SK-N-SH (cell line): Measurements from ENCODE around the gene LPCAT1.
"Not testable (repeated sequence)": the region's sequence is repeated elsewhere in the genome, so short reads cannot be mapped to it uniquely, and the experiment has no call there.

Experiments
- CHD2 ChIP-seq: fragments of 150-350 bp; IDR thresholded peaks from 2 replicates; pipeline ENCODE4 v1.6.1; 2018; ENCODE audit warnings: low read length; ENCODE audit not compliant: partially characterized antibody
- EP300 ChIP-seq, 2 experiments: IDR thresholded peaks; 2 replicates each; pipeline versions ENCODE4 v1.4.0 to v1.6.1; 2012; ENCODE audit warnings: borderline replicate concordance in 1 of 2, low read depth in 1 of 2, low read length in 1 of 2
- NRF1 ChIP-seq: IDR thresholded peaks from 2 replicates; pipeline ENCODE4 v1.6.1; 2012; ENCODE audit warnings: low read depth, mild to moderate bottlenecking, low read length
- RAD21 ChIP-seq: IDR thresholded peaks from 2 replicates; pipeline ENCODE4 v1.6.1; 2012; ENCODE audit warnings: mild to moderate bottlenecking, low read length
- RFX5 ChIP-seq: IDR thresholded peaks from 2 replicates; pipeline ENCODE4 v1.6.1; 2012; ENCODE audit warnings: mild to moderate bottlenecking, improper control_type of control experiment, low read length
- RXRA ChIP-seq: IDR thresholded peaks from 2 replicates; pipeline ENCODE4 v1.4.0; 2012; ENCODE audit warnings: low read depth, mild to moderate bottlenecking, borderline replicate concordance
- TAF1 ChIP-seq: IDR thresholded peaks from 2 replicates; pipeline ENCODE4 v1.6.1; 2012; ENCODE audit warnings: low read depth, mild to moderate bottlenecking, low read length, moderate library complexity, borderline replicate concordance
- YY1 ChIP-seq: IDR thresholded peaks from 2 replicates; pipeline ENCODE4 v1.4.0; 2012; ENCODE audit warnings: low read depth, mild to moderate bottlenecking
- TF ChIP-seq, protein P1 (sequence below): fragments of 200-600 bp; sonication (generic); IDR thresholded peaks from 2 replicates; pipeline ENCODE4 v1.6.1; 2017; ENCODE audit warnings: antibody characterized with exemption, mild to moderate bottlenecking, moderate library complexity
- TF ChIP-seq, protein P2 (sequence below): IDR thresholded peaks from 2 replicates; pipeline ENCODE4 v1.4.0; 2012; ENCODE audit warnings: low read depth
- TF ChIP-seq, protein P3 (sequence below): IDR thresholded peaks from 2 replicates; pipeline ENCODE4 v1.6.1; 2012; ENCODE audit warnings: mild to moderate bottlenecking, low read depth, low read length, moderate library complexity

DNA sequence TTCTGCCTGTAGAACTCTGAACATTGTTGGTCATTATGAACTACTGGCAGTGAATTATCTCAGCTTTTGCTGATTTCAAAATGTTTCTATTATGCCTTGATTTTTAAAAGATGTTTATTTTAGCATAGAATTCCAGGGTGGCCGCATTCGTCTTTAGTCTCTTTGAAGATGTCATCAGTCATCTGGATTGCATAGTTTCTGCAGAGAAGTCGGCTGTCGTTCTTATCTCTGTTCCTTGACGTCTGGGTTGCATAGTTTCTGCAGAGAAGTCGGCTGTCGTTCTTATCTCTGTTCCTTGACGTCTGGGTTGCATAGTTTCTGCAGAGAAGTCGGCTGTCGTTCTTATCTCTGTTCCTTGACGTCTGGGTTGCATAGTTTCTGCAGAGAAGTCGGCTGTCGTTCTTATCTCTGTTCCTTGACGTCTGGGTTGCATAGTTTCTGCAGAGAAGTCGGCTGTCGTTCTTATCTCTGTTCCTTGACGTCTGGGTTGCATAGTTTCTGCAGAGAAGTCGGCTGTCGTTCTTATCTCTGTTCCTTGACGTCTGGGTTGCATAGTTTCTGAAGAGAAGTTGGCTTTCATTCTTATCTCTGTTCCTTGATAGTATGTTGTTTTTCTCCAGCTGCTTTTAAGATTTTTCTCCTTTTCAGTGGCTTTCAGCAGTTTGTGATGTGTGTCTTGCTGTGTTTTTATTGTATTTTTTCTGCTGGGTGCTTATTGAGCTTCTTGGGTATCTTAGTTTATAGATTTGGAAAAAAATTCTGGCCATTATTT is 67.5 kb downstream of the LPCAT1 start:
- TF ChIP-seq, protein P1, sequence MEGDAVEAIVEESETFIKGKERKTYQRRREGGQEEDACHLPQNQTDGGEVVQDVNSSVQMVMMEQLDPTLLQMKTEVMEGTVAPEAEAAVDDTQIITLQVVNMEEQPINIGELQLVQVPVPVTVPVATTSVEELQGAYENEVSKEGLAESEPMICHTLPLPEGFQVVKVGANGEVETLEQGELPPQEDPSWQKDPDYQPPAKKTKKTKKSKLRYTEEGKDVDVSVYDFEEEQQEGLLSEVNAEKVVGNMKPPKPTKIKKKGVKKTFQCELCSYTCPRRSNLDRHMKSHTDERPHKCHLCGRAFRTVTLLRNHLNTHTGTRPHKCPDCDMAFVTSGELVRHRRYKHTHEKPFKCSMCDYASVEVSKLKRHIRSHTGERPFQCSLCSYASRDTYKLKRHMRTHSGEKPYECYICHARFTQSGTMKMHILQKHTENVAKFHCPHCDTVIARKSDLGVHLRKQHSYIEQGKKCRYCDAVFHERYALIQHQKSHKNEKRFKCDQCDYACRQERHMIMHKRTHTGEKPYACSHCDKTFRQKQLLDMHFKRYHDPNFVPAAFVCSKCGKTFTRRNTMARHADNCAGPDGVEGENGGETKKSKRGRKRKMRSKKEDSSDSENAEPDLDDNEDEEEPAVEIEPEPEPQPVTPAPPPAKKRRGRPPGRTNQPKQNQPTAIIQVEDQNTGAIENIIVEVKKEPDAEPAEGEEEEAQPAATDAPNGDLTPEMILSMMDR, result not testable (repeated sequence)
- TF ChIP-seq TAF1; RXRA; YY1; RFX5; NRF1; CHD2; EP300 (IDR thresholded peaks at IDR 0.05; ENCODE audit: borderline replicate concordance in 1 of 2, low read depth in 1 of 2, low read length in 1 of 2); RAD21: not testable (repeated sequence)
- TF ChIP-seq, protein P2, sequence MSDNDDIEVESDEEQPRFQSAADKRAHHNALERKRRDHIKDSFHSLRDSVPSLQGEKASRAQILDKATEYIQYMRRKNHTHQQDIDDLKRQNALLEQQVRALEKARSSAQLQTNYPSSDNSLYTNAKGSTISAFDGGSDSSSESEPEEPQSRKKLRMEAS, result not testable (repeated sequence)
- TF ChIP-seq, protein P3, sequence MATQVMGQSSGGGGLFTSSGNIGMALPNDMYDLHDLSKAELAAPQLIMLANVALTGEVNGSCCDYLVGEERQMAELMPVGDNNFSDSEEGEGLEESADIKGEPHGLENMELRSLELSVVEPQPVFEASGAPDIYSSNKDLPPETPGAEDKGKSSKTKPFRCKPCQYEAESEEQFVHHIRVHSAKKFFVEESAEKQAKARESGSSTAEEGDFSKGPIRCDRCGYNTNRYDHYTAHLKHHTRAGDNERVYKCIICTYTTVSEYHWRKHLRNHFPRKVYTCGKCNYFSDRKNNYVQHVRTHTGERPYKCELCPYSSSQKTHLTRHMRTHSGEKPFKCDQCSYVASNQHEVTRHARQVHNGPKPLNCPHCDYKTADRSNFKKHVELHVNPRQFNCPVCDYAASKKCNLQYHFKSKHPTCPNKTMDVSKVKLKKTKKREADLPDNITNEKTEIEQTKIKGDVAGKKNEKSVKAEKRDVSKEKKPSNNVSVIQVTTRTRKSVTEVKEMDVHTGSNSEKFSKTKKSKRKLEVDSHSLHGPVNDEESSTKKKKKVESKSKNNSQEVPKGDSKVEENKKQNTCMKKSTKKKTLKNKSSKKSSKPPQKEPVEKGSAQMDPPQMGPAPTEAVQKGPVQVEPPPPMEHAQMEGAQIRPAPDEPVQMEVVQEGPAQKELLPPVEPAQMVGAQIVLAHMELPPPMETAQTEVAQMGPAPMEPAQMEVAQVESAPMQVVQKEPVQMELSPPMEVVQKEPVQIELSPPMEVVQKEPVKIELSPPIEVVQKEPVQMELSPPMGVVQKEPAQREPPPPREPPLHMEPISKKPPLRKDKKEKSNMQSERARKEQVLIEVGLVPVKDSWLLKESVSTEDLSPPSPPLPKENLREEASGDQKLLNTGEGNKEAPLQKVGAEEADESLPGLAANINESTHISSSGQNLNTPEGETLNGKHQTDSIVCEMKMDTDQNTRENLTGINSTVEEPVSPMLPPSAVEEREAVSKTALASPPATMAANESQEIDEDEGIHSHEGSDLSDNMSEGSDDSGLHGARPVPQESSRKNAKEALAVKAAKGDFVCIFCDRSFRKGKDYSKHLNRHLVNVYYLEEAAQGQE, result not testable (repeated sequence)
